GM23338 (cell line): Measurements from ENCODE around the gene TIMM8B. TPM values are rescaled to one million over a fixed set of nuclear protein-coding genes. Genes with fewer than 3 reads are reported as not detected.
"Not testable (repeated sequence)": the region's sequence is repeated elsewhere in the genome, so short reads cannot be mapped to it uniquely, and the experiment has no call there.

Experiments used
- ATAC-seq: fragments of 200-7000 bp; cut with Tn5 transposase; 3 replicates; pipeline ENCODE4 v1.9.1; 2020
- DNase-seq: peaks from one replicate; pipeline ENCODE4 v3.0.0-alpha.2; 2015; ENCODE audit warnings: low spot score
- H2AFZ ChIP-seq: fragments of 200-600 bp; sonication (generic); 2 replicates; pipeline ENCODE4 v1.8.0; 2016; ENCODE audit warnings: antibody characterized with exemption, mild to moderate bottlenecking, moderate library complexity
- H3F3A ChIP-seq: fragments of 200-600 bp; sonication (generic); replicated peaks from 2 replicates; pipeline ENCODE4 v1.8.0; 2017; ENCODE audit warnings: antibody characterized with exemption, mixed run types, low read depth
- H3K27ac ChIP-seq: fragments of 200-600 bp; sonication (generic); 2 replicates; pipeline ENCODE4 v1.6.1; 2016; ENCODE audit warnings: low read depth
- H3K27me3 ChIP-seq: fragments of 200-600 bp; sonication (generic); 2 replicates; pipeline ENCODE4 v1.8.0; 2016; ENCODE audit warnings: mild to moderate bottlenecking, mixed run types, moderate library complexity; ENCODE audit not compliant: insufficient read depth
- H3K36me3 ChIP-seq: fragments of 200-600 bp; sonication (generic); 2 replicates; pipeline ENCODE4 v1.8.0; 2016; ENCODE audit warnings: mild to moderate bottlenecking; ENCODE audit not compliant: insufficient read depth
- H3K4me1 ChIP-seq: fragments of 200-600 bp; sonication (generic); 2 replicates; pipeline ENCODE4 v1.8.0; 2016; ENCODE audit warnings: mild to moderate bottlenecking, moderate library complexity; ENCODE audit not compliant: insufficient read depth
- H3K4me2 ChIP-seq: fragments of 200-600 bp; sonication (generic); 2 replicates; pipeline ENCODE4 v1.7.1; 2017; ENCODE audit warnings: mixed run types
- H3K4me3 ChIP-seq: fragments of 200-600 bp; sonication (generic); 2 replicates; pipeline ENCODE4 v1.6.1; 2016; ENCODE audit warnings: mixed run types
- H3K79me2 ChIP-seq: fragments of 200-600 bp; sonication (generic); replicated peaks from 2 replicates; pipeline ENCODE4 v1.8.0; 2017; ENCODE audit warnings: mild to moderate bottlenecking; ENCODE audit not compliant: insufficient read depth
- H3K9me2 ChIP-seq: fragments of 200-600 bp; sonication (generic); 2 replicates; pipeline ENCODE4 v1.8.0; 2017; ENCODE audit not compliant: insufficient read depth
- H4K20me1 ChIP-seq: fragments of 200-600 bp; sonication (generic); replicated peaks from 2 replicates; pipeline ENCODE4 v1.8.0; 2017; ENCODE audit warnings: mild to moderate bottlenecking; ENCODE audit not compliant: insufficient read depth
- H3K27ac Mint-ChIP-seq: 2 replicates; pipeline ENCODE4 v1.8.0; 2020; ENCODE audit warnings: inconsistent platforms, mild to moderate bottlenecking, moderate library complexity, mixed read lengths
- H3K27me3 Mint-ChIP-seq: 3 replicates; pipeline ENCODE4 v1.8.0; 2022; ENCODE audit warnings: low read depth, mild to moderate bottlenecking, moderate library complexity, mixed read lengths, inconsistent platforms; ENCODE audit not compliant: insufficient read depth, poor library complexity
- H3K36me3 Mint-ChIP-seq: 3 replicates; pipeline ENCODE4 v1.8.0; 2021; ENCODE audit warnings: low read depth, mild to moderate bottlenecking, inconsistent platforms, moderate library complexity, mixed read lengths
- H3K4me1 Mint-ChIP-seq: 3 replicates; pipeline ENCODE4 v1.8.0; 2020; ENCODE audit warnings: mild to moderate bottlenecking, inconsistent platforms, mixed read lengths
- H3K4me3 Mint-ChIP-seq: 3 replicates; pipeline ENCODE4 v1.8.0; 2021; ENCODE audit warnings: moderate library complexity, mild to moderate bottlenecking, inconsistent platforms, mixed read lengths
- H3K9me3 Mint-ChIP-seq: 3 replicates; pipeline ENCODE4 v1.8.0; 2020; ENCODE audit warnings: moderate library complexity, mild to moderate bottlenecking, inconsistent platforms, mixed read lengths
- CREB1 ChIP-seq: fragments of 250-450 bp; sonication (Bioruptor Pico); IDR thresholded peaks from 2 replicates; pipeline ENCODE4 v1.5.0; 2020; ENCODE audit warnings: low read depth, mild to moderate bottlenecking, moderate library complexity
- CTCF ChIP-seq, 2 experiments: fragments of 200-600 bp in 1 of 2; sonication (generic) in 1 of 2; conservative IDR thresholded peaks; 2 replicates each; pipeline versions ENCODE4 v1.5.1 to v1.6.1; 2016 to 2017; ENCODE audit warnings: antibody characterized with exemption in 2 of 2, low read depth in 2 of 2, mild to moderate bottlenecking in 2 of 2, moderate library complexity in 1 of 2
- ETS1 ChIP-seq: IDR thresholded peaks from 2 replicates; pipeline ENCODE4 v1.6.1; 2016; ENCODE audit warnings: antibody characterized with exemption
- EZH2phosphoT487 ChIP-seq: fragments of 200-600 bp; sonication (generic); IDR thresholded peaks from one replicate; pipeline ENCODE4 v1.8.1; 2018; ENCODE audit warnings: antibody characterized with exemption; ENCODE audit not compliant: unreplicated experiment
- JUNB ChIP-seq: IDR thresholded peaks from one replicate; pipeline ENCODE4 v1.6.1; 2016; ENCODE audit warnings: antibody characterized with exemption; ENCODE audit not compliant: unreplicated experiment
- NANOG ChIP-seq: IDR thresholded peaks from 2 replicates; pipeline ENCODE4 v1.6.1; 2016; ENCODE audit warnings: antibody characterized with exemption, borderline replicate concordance
- POLR2AphosphoS5 ChIP-seq: IDR thresholded peaks from 2 replicates; pipeline ENCODE4 v1.6.1; 2016; ENCODE audit warnings: antibody characterized with exemption, low read depth
- REST ChIP-seq: IDR thresholded peaks from one replicate; pipeline ENCODE4 v1.6.1; 2018; ENCODE audit warnings: antibody characterized with exemption; ENCODE audit not compliant: unreplicated experiment
- STAT1 ChIP-seq: IDR thresholded peaks from one replicate; pipeline ENCODE4 v1.6.1; 2016; ENCODE audit warnings: antibody characterized with exemption; ENCODE audit not compliant: unreplicated experiment
- ZNF462 ChIP-seq: fragments of 250-450 bp; sonication (Bioruptor Pico); IDR thresholded peaks from 2 replicates; pipeline ENCODE4 v1.5.0; 2020; ENCODE audit warnings: mild to moderate bottlenecking, moderate library complexity
- polyA plus RNA-seq: library from polyadenylated mRNA; unstranded; fragments of >200 nt; fragmentation: Nextera tagmentation; extraction: Ambion mirVana; gene quantifications from 2 replicates; pipeline ENCODE4 v1.2.1, GENCODE V29; 2016
- total RNA-seq: library from RNA; depleted of rRNA; stranded (reverse); fragments of >200 nt; shearing (Covaris generic); gene quantifications from 2 replicates; pipeline ENCODE4 v1.2.3, GENCODE V29; 2014

TIMM8B gene
- total and polyA plus RNA-seq, 2 experiments from 2014 or later: 52.4 to 251 TPM

- not testable (repeated sequence) for H3K4me3 ChIP-seq
Measured at GRCh38 chr11:112095302-112095701, 8.7 kb upstream of the TIMM8B start.

GRCh38 chr11:112087212-112087611 lies 656 bp upstream of the TIMM8B start:
- Histone ChIP-seq H3K9me2 (no peaks in the 10 kb centered on the region), H3K4me1 (peaks cover 7% of the 10 kb centered on the region), H3F3A (peaks cover 7% of the 10 kb centered on the region; the same call in 1 of the 2 replicates), H2AFZ (0 out of 2 replicates have a peak overlapping the region, but pooled peaks have one; percentile 70), H3K36me3 (peaks cover 62% of the 10 kb centered on the region), H3K27me3 (no peaks in the 10 kb centered on the region), H3K4me3 (peak overlapping the region; percentile 91), H4K20me1 (peaks cover 12% of the 10 kb centered on the region), H3K27ac (peak overlapping the region; percentile 67), H3K4me2 (peak overlapping the region; percentile 95), H3K79me2 (peaks cover 53% of the 10 kb centered on the region)
- H3K27ac Mint-ChIP-seq: peak overlapping the region; percentile 98
- peaks cover 20% of the 10 kb centered on the region for H3K4me1 Mint-ChIP-seq
- H3K4me3 Mint-ChIP-seq: peak overlapping the region; percentile 100
- H3K9me3 Mint-ChIP-seq: peaks cover 4% of the 10 kb centered on the region; the same call in 2 of the 3 replicates
- peaks cover 94% of the 10 kb centered on the region for H3K36me3 Mint-ChIP-seq
- H3K27me3 Mint-ChIP-seq: peaks cover 19% of the 10 kb centered on the region
- DNase-seq: peak; percentile 15
- no peak; the same call in 2 of the 3 replicates for ATAC-seq
- no peak for TF ChIP-seq STAT1
- TF ChIP-seq POLR2AphosphoS5: no peak
- TF ChIP-seq ETS1: no peak
- no peak for TF ChIP-seq REST
- TF ChIP-seq CREB1 (CRISPR knock-in tag): no peak
- no peak for TF ChIP-seq ZNF462 (CRISPR knock-in tag)
- TF ChIP-seq JUNB: no peak
- no peak for TF ChIP-seq CTCF (conservative IDR thresholded peaks at IDR 0.05; ENCODE audit: low read depth in 2 of 2)
- TF ChIP-seq EZH2phosphoT487: no peak
- no peak for TF ChIP-seq NANOG

More at GRCh38 chr11:112095302-112095701, 8.7 kb upstream of the TIMM8B start:
- not testable (repeated sequence) for H3K4me1 ChIP-seq, H3K27ac Mint-ChIP-seq, DNase-seq, ATAC-seq, H3K4me2 ChIP-seq, H3K4me1 Mint-ChIP-seq, H4K20me1 ChIP-seq, H3K9me3 Mint-ChIP-seq, H3K27me3 ChIP-seq, H3F3A ChIP-seq, H3K4me3 Mint-ChIP-seq, H2AFZ ChIP-seq, H3K9me2 ChIP-seq, H3K27me3 Mint-ChIP-seq, H3K79me2 ChIP-seq, H3K27ac ChIP-seq
- peaks cover 28% of the 10 kb centered on the region for H3K36me3 ChIP-seq
- peaks cover 37% of the 10 kb centered on the region for H3K36me3 Mint-ChIP-seq
